B cell (primary cell): ENCODE results near the gene FXYD4. TPM values are rescaled to one million over a fixed set of nuclear protein-coding genes. Genes with fewer than 3 reads are reported as not detected.

Experiments used
- ATAC-seq: fragments of 200-7000 bp; cut with Tn5 transposase; one replicate; pipeline ENCODE4 v1.10.0; 2021; ENCODE audit warnings: low read depth, mild to moderate bottlenecking, moderate number of reproducible peaks, moderate library complexity
- CTCF ChIA-PET: fragments of 350-600 bp; sonication (Branson Sonifier 250); formaldehyde crosslinking; loops from one replicate; lab custom pipeline; 2021; ENCODE audit warnings: antibody characterized with exemption, inconsistent platforms; lab: Charles Lee
- POLR2A ChIA-PET: fragments of 350-600 bp; sonication (Branson Sonifier 250); formaldehyde crosslinking; loops from one replicate; lab custom pipeline; 2021; ENCODE audit warnings: antibody characterized with exemption; lab: Charles Lee
- DNase-seq: peaks from one replicate; pipeline ENCODE4 v3.0.0; 2013
- H2AFZ ChIP-seq: 2 replicates; pipeline ENCODE4 v1.6.1; 2012; ENCODE audit warnings: mild to moderate bottlenecking, low read depth, low read length; ENCODE audit not compliant: insufficient read depth, poor library complexity, severe bottlenecking
- H3K27ac ChIP-seq, 2 donors: 1 replicate in 1 of 2; 2 replicates in 1 of 2; pipeline ENCODE4 v1.5.1; 2012 to 2013; ENCODE audit warnings: low read length in 2 of 2, mild to moderate bottlenecking in 2 of 2, moderate library complexity in 1 of 2
- H3K27me3 ChIP-seq, 4 experiments: fragments of 200-600 bp in 1 of 4; sonication (generic) in 1 of 4; replicated peaks in 1 of 4; 1 replicate in 2 of 4; 2 replicates in 2 of 4; pipeline versions ENCODE4 v1.6.1 to v1.7.0; 2013 to 2016; ENCODE audit warnings: low read length in 3 of 4, mild to moderate bottlenecking in 2 of 4, mixed read lengths in 1 of 4, moderate library complexity in 1 of 4; ENCODE audit not compliant: insufficient read depth in 4 of 4, control insufficient read depth in 3 of 4; ENCODE audit errors: control extremely low read depth in 1 of 4
- H3K36me3 ChIP-seq, 2 experiments: replicated peaks in 1 of 2; 1 replicate in 1 of 2; 2 replicates in 1 of 2; pipeline versions ENCODE4 v1.6.1 to v1.7.1; 2013; ENCODE audit warnings: low read length in 1 of 2; ENCODE audit not compliant: insufficient read depth in 2 of 2, control insufficient read depth in 1 of 2; ENCODE audit errors: control extremely low read depth in 1 of 2, extremely low read depth in 1 of 2
- H3K4me1 ChIP-seq, 2 donors: fragments of 200-600 bp in 1 of 2; sonication (generic) in 1 of 2; 1 replicate in 1 of 2; 2 replicates in 1 of 2; pipeline versions ENCODE4 v1.5.1 to v1.6.1; 2013 to 2017; ENCODE audit warnings: low read length in 2 of 2; ENCODE audit not compliant: control insufficient read depth in 2 of 2, insufficient read depth in 2 of 2
- H3K4me2 ChIP-seq: replicated peaks from 2 replicates; pipeline ENCODE3; 2012; ENCODE audit warnings: mild to moderate bottlenecking, low read depth, low read length; ENCODE audit not compliant: poor library complexity, severe bottlenecking
- H3K4me3 ChIP-seq, 5 experiments: fragments of 200-600 bp in 1 of 5; sonication (generic) in 1 of 5; 1 replicate in 3 of 5; 2 replicates in 2 of 5; pipeline versions ENCODE4 v1.5.1 to v1.7.0; 2011 to 2016; ENCODE audit warnings: low read length in 4 of 5, mild to moderate bottlenecking in 4 of 5, low read depth in 2 of 5, control low read depth in 1 of 5, moderate library complexity in 1 of 5; ENCODE audit not compliant: insufficient read depth in 1 of 5; ENCODE audit errors: control extremely low read depth in 1 of 5, extremely low read depth in 1 of 5
- H3K79me2 ChIP-seq: fragments of 200-600 bp; sonication (generic); one replicate; pipeline ENCODE4 v1.6.0; 2016; ENCODE audit warnings: low read length; ENCODE audit not compliant: control insufficient read depth, insufficient read depth
- H3K9ac ChIP-seq: fragments of 200-600 bp; sonication (generic); 2 replicates; pipeline ENCODE4 v1.6.1; 2017; ENCODE audit warnings: mild to moderate bottlenecking, low read length, moderate library complexity
- H3K9me3 ChIP-seq, 3 donors: one replicate each; pipeline versions ENCODE4 v1.6.1 to v1.7.1; 2013; ENCODE audit warnings: low read length in 2 of 3; ENCODE audit not compliant: control insufficient read depth in 2 of 3, insufficient read depth in 1 of 3; ENCODE audit errors: control extremely low read depth in 1 of 3
- H4K20me1 ChIP-seq: 2 replicates; pipeline ENCODE4 v1.6.0; 2012; ENCODE audit warnings: mild to moderate bottlenecking, low read length; ENCODE audit not compliant: insufficient read depth, control insufficient read depth, poor library complexity, severe bottlenecking
- H3K27ac Mint-ChIP-seq: one replicate; pipeline ENCODE4 v1.8.0; 2021; ENCODE audit warnings: mixed read lengths
- H3K27me3 Mint-ChIP-seq: one replicate; pipeline ENCODE4 v1.8.0; 2021; ENCODE audit warnings: mixed read lengths
- H3K4me1 Mint-ChIP-seq: one replicate; pipeline ENCODE4 v1.8.0; 2021; ENCODE audit warnings: mixed read lengths
- H3K4me3 Mint-ChIP-seq: one replicate; pipeline ENCODE4 v1.8.0; 2021; ENCODE audit warnings: mixed read lengths
- H3K9me3 Mint-ChIP-seq: one replicate; pipeline ENCODE4 v1.8.0; 2022; ENCODE audit warnings: mixed read lengths; ENCODE audit not compliant: insufficient read depth
- EZH2 ChIP-seq: IDR thresholded peaks from 2 replicates; pipeline ENCODE4 v1.6.1; 2012; ENCODE audit warnings: borderline replicate concordance, low read depth, mild to moderate bottlenecking, moderate library complexity, low read length; ENCODE audit not compliant: insufficient read depth, poor library complexity, severe bottlenecking
- WGBS: methylation state at CpG from one replicate; pipeline ENCODE4 v1.1.5; 2013; ENCODE audit warnings: missing lambda C conversion rate; ENCODE audit not compliant: insufficient coverage; 5-methylcytosine and 5-hydroxymethylcytosine counted together
- intact Hi-C: fragments of 100-400 bp; cut with micrococcal nuclease; formaldehyde crosslinking; loops from one replicate; pipeline ENCODE4 v1.10.0; 2022
- polyA plus RNA-seq: library from polyadenylated mRNA; depleted of rRNA; stranded (reverse); fragments of >200 nt; gene quantifications from 2 replicates; pipeline ENCODE4 v1.2.3, GENCODE V29; 2012
- total RNA-seq, 2 donors: library from RNA; stranded (reverse); fragments of 120-200 nt in 1 of 2; gene quantifications; 1 replicate in 1 of 2; 2 replicates in 1 of 2; pipeline versions ENCODE4 v1.2.3 to v1.2.4, GENCODE V29; 2013 to 2022
- TF ChIP-seq, protein P1 (sequence below): fragments of 200-600 bp; IDR thresholded peaks from one replicate; pipeline ENCODE4 v1.8.0; 2022; ENCODE audit warnings: antibody characterized with exemption, mild to moderate bottlenecking

Gene FXYD4
- total and polyA plus RNA-seq, 2 donors (not counting 1 experiment from before 2014, with no cell fraction given) = not detected

DNA sequence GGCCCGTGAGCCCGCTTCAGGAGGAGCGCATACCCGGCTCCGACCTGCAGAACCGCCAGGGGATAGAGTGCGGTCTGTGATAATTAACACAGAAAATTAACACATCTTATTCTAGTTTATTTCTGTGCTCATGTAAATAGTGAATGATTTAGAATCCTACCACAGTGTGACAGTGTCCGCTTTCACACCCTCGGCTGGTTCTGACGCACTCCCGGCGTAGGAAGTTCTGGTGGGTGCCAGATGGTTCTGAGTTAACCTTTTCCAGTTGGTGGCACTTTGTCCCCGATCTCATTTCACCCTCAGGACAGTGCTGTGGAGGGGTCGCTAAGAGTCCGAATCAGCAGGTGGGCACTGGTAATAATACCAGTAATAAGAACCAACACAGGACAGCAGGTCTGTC is 28.3 kb upstream of the FXYD4 start:
- TF ChIP-seq EZH2 = no peak
- TF ChIP-seq, protein P1, sequence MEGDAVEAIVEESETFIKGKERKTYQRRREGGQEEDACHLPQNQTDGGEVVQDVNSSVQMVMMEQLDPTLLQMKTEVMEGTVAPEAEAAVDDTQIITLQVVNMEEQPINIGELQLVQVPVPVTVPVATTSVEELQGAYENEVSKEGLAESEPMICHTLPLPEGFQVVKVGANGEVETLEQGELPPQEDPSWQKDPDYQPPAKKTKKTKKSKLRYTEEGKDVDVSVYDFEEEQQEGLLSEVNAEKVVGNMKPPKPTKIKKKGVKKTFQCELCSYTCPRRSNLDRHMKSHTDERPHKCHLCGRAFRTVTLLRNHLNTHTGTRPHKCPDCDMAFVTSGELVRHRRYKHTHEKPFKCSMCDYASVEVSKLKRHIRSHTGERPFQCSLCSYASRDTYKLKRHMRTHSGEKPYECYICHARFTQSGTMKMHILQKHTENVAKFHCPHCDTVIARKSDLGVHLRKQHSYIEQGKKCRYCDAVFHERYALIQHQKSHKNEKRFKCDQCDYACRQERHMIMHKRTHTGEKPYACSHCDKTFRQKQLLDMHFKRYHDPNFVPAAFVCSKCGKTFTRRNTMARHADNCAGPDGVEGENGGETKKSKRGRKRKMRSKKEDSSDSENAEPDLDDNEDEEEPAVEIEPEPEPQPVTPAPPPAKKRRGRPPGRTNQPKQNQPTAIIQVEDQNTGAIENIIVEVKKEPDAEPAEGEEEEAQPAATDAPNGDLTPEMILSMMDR = no peak
- POLR2A ChIA-PET = no interaction called here

DNA sequence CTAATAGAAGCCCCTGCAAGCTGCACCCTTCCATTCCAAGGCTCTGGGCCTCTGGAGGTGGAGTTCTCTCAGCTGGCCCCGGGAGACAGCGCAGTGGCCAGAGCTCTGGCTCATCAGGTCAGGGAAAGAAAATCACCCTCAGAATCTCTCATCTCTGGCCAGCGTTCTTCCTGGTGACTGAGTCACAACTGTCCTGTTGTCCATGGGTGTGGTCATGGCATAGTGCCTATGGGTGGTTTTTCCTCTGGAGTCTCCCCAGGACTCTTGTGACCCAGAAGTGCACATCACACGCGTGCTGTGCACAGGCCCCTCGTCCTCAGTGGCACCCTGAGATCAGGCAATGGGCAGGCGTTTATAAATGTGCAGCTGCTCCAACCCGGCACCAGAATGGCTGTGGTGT is 27.4 kb upstream of the FXYD4 start:
- Histone ChIP-seq H3K4me3 (no peak overlapping the region), H3K9me3 (no peaks in the 10 kb centered on the region), H2AFZ (no peak overlapping the region), H3K27me3 (no peaks in the 10 kb centered on the region), H3K4me1 (peaks cover 7 to 8% of the 10 kb centered on the region in 2 donors), H3K79me2 (no peaks in the 10 kb centered on the region), H4K20me1 (no peaks in the 10 kb centered on the region), H3K4me2 (no peak overlapping the region), H3K36me3 (no peaks in the 10 kb centered on the region), H3K27ac (no peak overlapping the region), H3K9ac (no peak overlapping the region)
- DNase-seq (no peak), ATAC-seq (no peak)
- no peak overlapping the region for H3K4me3 Mint-ChIP-seq
- H3K27me3 Mint-ChIP-seq = peaks cover 21% of the 10 kb centered on the region
- POLR2A ChIA-PET = no interaction called here
- intact Hi-C loops = no loop called here
- CTCF ChIA-PET = no interaction called here
- 94% methylated on average over 6 of the region's 8 CpGs for WGBS
- no peak for TF ChIP-seq EZH2
- TF ChIP-seq, protein P1 = no peak
- H3K27ac Mint-ChIP-seq = no peak overlapping the region
- H3K4me1 Mint-ChIP-seq = peaks cover 6% of the 10 kb centered on the region
- H3K9me3 Mint-ChIP-seq = no peaks in the 10 kb centered on the region

More for the DNA sequence above, 28.3 kb upstream of the FXYD4 start:
- H3K9me3 ChIP-seq = no peaks in the 10 kb centered on the region
- H3K4me1 ChIP-seq = peaks cover under 1 to 2% of the 10 kb centered on the region in 2 donors
- Mint-ChIP-seq H3K4me3 (no peak overlapping the region), H3K27me3 (peaks cover 22% of the 10 kb centered on the region), H3K4me1 (no peaks in the 10 kb centered on the region), H3K9me3 (no peaks in the 10 kb centered on the region), H3K27ac (no peak overlapping the region)
- H3K4me2 ChIP-seq = no peak overlapping the region
- no peak for ATAC-seq
- no peak overlapping the region for H3K9ac ChIP-seq
- no peaks in the 10 kb centered on the region for H4K20me1 ChIP-seq
- H3K27ac ChIP-seq = no peak overlapping the region
- CTCF ChIA-PET = no interaction called here
- H3K36me3 ChIP-seq = no peaks in the 10 kb centered on the region
- H3K79me2 ChIP-seq = no peaks in the 10 kb centered on the region
- peaks cover 0 to 3% (median 0%) of the 10 kb centered on the region in 4 experiments for H3K27me3 ChIP-seq
- no peak for DNase-seq
- 97% methylated on average over 6 of the region's 15 CpGs for WGBS
- no peak overlapping the region for H2AFZ ChIP-seq
- H3K4me3 ChIP-seq = no peak overlapping the region
- intact Hi-C loops = no loop called here
